ENCODE results near the gene PRSS23.

The PRSS23 gene

GRCh38 chr11:86800076-86800959 is at the start of gene PRSS23:
TSS of gene PRSS23 (plus strand) at chr11:86800542. CDS start at chr11:86807644, 7,102 bp downstream.
- Histone ChIP-seq H3K27me3 (ENCODE audit: control insufficient read depth, low read length) (peaks cover 10% of the 10 kb centered on the region; the same call in 1 of the 2 replicates), H3K4me2 (ENCODE audit: low read length) (no peak within 1 kb of the TSS), H3K27ac (ENCODE audit: low read depth, low read length) (no peak within 1 kb of the TSS), H3K36me3 (ENCODE audit: control insufficient read depth, low read length) (no peaks in the 10 kb centered on the region), H3K4me1 (ENCODE audit: control insufficient read depth, low read length) (no peaks in the 10 kb centered on the region), H3K9me3 (ENCODE audit: control insufficient read depth, insufficient read depth, low read length) (no peaks in the 10 kb centered on the region), H4K20me1 (ENCODE audit: control insufficient read depth, insufficient read depth, low read depth, low read length) (no peaks in the 10 kb centered on the region), H3K4me3 (ENCODE audit: low read length) (no peak within 1 kb of the TSS), H3K79me2 (ENCODE audit: control insufficient read depth, low read length) (no peaks in the 10 kb centered on the region), H3F3A (ENCODE audit: control insufficient read depth, insufficient read depth) (no peaks in the 10 kb centered on the region), H3K9me2 (replicated peaks; ENCODE audit: control insufficient read depth, low read length) (no peaks in the 10 kb centered on the region)
- TF ChIP-seq EZH2phosphoT487 (IDR thresholded peaks at IDR 0.05; ENCODE audit: borderline replicate concordance, low read length) = no peak
- TF ChIP-seq CTCF (IDR thresholded peaks at IDR 0.05; ENCODE audit: low read depth, low read length, poor library complexity, severe bottlenecking) = no peak

- Histone ChIP-seq H3K27me3 (ENCODE audit: control insufficient read depth, low read length) (no peaks in the 10 kb centered on the region), H4K20me1 (ENCODE audit: control insufficient read depth, insufficient read depth, low read depth, low read length) (no peaks in the 10 kb centered on the region), H3K9me3 (ENCODE audit: control insufficient read depth, insufficient read depth, low read length) (no peaks in the 10 kb centered on the region), H3K27ac (ENCODE audit: low read depth, low read length) (no peak overlapping the region), H3K79me2 (ENCODE audit: control insufficient read depth, low read length) (no peaks in the 10 kb centered on the region), H3K4me2 (ENCODE audit: low read length) (no peak overlapping the region), H3K36me3 (ENCODE audit: control insufficient read depth, low read length) (no peaks in the 10 kb centered on the region), H3K4me3 (ENCODE audit: low read length) (no peak overlapping the region), H3K4me1 (ENCODE audit: control insufficient read depth, low read length) (no peaks in the 10 kb centered on the region), H3K9me2 (replicated peaks; ENCODE audit: control insufficient read depth, low read length) (no peaks in the 10 kb centered on the region), H3F3A (ENCODE audit: control insufficient read depth, insufficient read depth) (no peaks in the 10 kb centered on the region)
- TF ChIP-seq EZH2phosphoT487 (IDR thresholded peaks at IDR 0.05; ENCODE audit: borderline replicate concordance, low read length) (no peak), CTCF (IDR thresholded peaks at IDR 0.05; ENCODE audit: low read depth, low read length, poor library complexity, severe bottlenecking) (no peak)
Measured at GRCh38 chr11:86753459-86753858, 46.9 kb upstream of the PRSS23 start.

- TF ChIP-seq CTCF (IDR thresholded peaks at IDR 0.05; ENCODE audit: low read depth, low read length, poor library complexity, severe bottlenecking) (no peak), EZH2phosphoT487 (IDR thresholded peaks at IDR 0.05; ENCODE audit: borderline replicate concordance, low read length) (no peak)
- Histone ChIP-seq H3K36me3 (ENCODE audit: control insufficient read depth, low read length) (no peaks in the 10 kb centered on the region), H3F3A (ENCODE audit: control insufficient read depth, insufficient read depth) (no peaks in the 10 kb centered on the region), H3K27ac (ENCODE audit: low read depth, low read length) (no peak overlapping the region), H3K9me3 (ENCODE audit: control insufficient read depth, insufficient read depth, low read length) (no peaks in the 10 kb centered on the region), H3K9me2 (replicated peaks; ENCODE audit: control insufficient read depth, low read length) (no peaks in the 10 kb centered on the region), H3K27me3 (ENCODE audit: control insufficient read depth, low read length) (no peaks in the 10 kb centered on the region), H3K4me2 (ENCODE audit: low read length) (no peak overlapping the region), H3K4me3 (ENCODE audit: low read length) (no peak overlapping the region), H4K20me1 (ENCODE audit: control insufficient read depth, insufficient read depth, low read depth, low read length) (no peaks in the 10 kb centered on the region), H3K4me1 (ENCODE audit: control insufficient read depth, low read length) (no peaks in the 10 kb centered on the region), H3K79me2 (ENCODE audit: control insufficient read depth, low read length) (no peaks in the 10 kb centered on the region)
Measured at GRCh38 chr11:86755146-86755545, 45.2 kb upstream of the PRSS23 start.
